GM19025 (cell line): ENCODE measurements around the gene SNTB2.

Experiments
- ATAC-seq: cut with Tn5 transposase; IDR thresholded peaks from one replicate; pipeline ENCODE4 v1.9.1; 2021; ENCODE audit warnings: mild to moderate bottlenecking, low read depth, moderate library complexity; ENCODE audit not compliant: unreplicated experiment

The SNTB2 gene

GRCh38 chr16:69179328-69180010 lies 7.5 kb upstream of the SNTB2 start:
- no peak for ATAC-seq

GRCh38 chr16:69180011-69180338 lies 7.0 kb upstream of the SNTB2 start:
- ATAC-seq = no peak

GRCh38 chr16:69182730-69183416 lies 4.1 kb upstream of the SNTB2 start:
- no peak for ATAC-seq

GRCh38 chr16:69187446-69188235 lies 677 bp downstream of the SNTB2 start:
- peak; percentile 31 for ATAC-seq

- no peak for ATAC-seq
Measured at GRCh38 chr16:69188236-69188549, 1.2 kb downstream of the SNTB2 start.

- no peak for ATAC-seq
Measured at GRCh38 chr16:69188716-69189115, 1.8 kb downstream of the SNTB2 start.

GRCh38 chr16:69190046-69190588 lies 3.2 kb downstream of the SNTB2 start:
- ATAC-seq = no peak

- ATAC-seq = no peak
Measured at GRCh38 chr16:69190598-69190997, 3.6 kb downstream of the SNTB2 start.

- ATAC-seq = no peak
Measured at GRCh38 chr16:69191136-69191535, 4.2 kb downstream of the SNTB2 start.

- no peak for ATAC-seq
Measured at GRCh38 chr16:69193855-69194254, 6.9 kb downstream of the SNTB2 start.

GRCh38 chr16:69194488-69194887 lies 7.5 kb downstream of the SNTB2 start:
- no peak for ATAC-seq

GRCh38 chr16:69195369-69196029 lies 8.5 kb downstream of the SNTB2 start:
- no peak for ATAC-seq

GRCh38 chr16:69197573-69197972 lies 10.6 kb downstream of the SNTB2 start:
- ATAC-seq = no peak

- no peak for ATAC-seq
Measured at GRCh38 chr16:69199382-69199781, 12.4 kb downstream of the SNTB2 start.

GRCh38 chr16:69201291-69201690 lies 14.3 kb downstream of the SNTB2 start:
- ATAC-seq = no peak

GRCh38 chr16:69201787-69202186 lies 14.8 kb downstream of the SNTB2 start:
- ATAC-seq = no peak

- no peak for ATAC-seq
Measured at GRCh38 chr16:69204172-69204571, 17.2 kb downstream of the SNTB2 start.

- ATAC-seq = no peak
Measured at GRCh38 chr16:69209735-69210134, 22.8 kb downstream of the SNTB2 start.

GRCh38 chr16:69217433-69217832 lies 30.5 kb downstream of the SNTB2 start:
- no peak for ATAC-seq

- no peak for ATAC-seq
Measured at GRCh38 chr16:69219279-69219678, 32.3 kb downstream of the SNTB2 start.

GRCh38 chr16:69223882-69224281 lies 36.9 kb downstream of the SNTB2 start:
- ATAC-seq = no peak
